WTC11 (cell line): ENCODE data around the gene CLCC1. TPM values are rescaled to one million over a fixed set of nuclear protein-coding genes. Genes with fewer than 3 reads are reported as not detected.

Source experiments
- ATAC-seq: fragments of 200-7000 bp; cut with Tn5 transposase; 2 replicates; pipeline ENCODE4 v1.10.0; 2021; ENCODE audit warnings: mild to moderate bottlenecking, moderate library complexity
- CTCF ChIA-PET: fragments of 300-600 bp; sonication (Branson Sonifier 250); formaldehyde crosslinking; loops from one replicate; lab custom pipeline; 2021; ENCODE audit warnings: antibody characterized with exemption; lab: Charles Lee
- POLR2A ChIA-PET: fragments of 350-600 bp; sonication (Branson Sonifier 250); formaldehyde crosslinking; loops from one replicate; lab custom pipeline; 2021; ENCODE audit warnings: antibody characterized with exemption; lab: Charles Lee
- DNase-seq: peaks from one replicate; pipeline ENCODE4 v3.0.0; 2021; ENCODE audit warnings: low spot score
- H3K27ac Mint-ChIP-seq: 2 replicates; pipeline ENCODE4 v1.8.0; 2021; ENCODE audit warnings: mixed read lengths
- H3K27me3 Mint-ChIP-seq: 2 replicates; pipeline ENCODE4 v1.8.0; 2021; ENCODE audit warnings: low read depth, mild to moderate bottlenecking, moderate library complexity, mixed read lengths
- H3K36me3 Mint-ChIP-seq: 2 replicates; pipeline ENCODE4 v1.8.0; 2021; ENCODE audit warnings: mixed read lengths
- H3K4me1 Mint-ChIP-seq: 2 replicates; pipeline ENCODE4 v1.8.0; 2022; ENCODE audit warnings: mixed read lengths
- H3K4me3 Mint-ChIP-seq: 2 replicates; pipeline ENCODE4 v1.8.0; 2021; ENCODE audit warnings: mild to moderate bottlenecking, moderate library complexity, mixed read lengths
- H3K9me3 Mint-ChIP-seq: 2 replicates; pipeline ENCODE4 v1.8.0; 2021; ENCODE audit warnings: mixed read lengths
- CTCF ChIP-seq: fragments of 200-600 bp; IDR thresholded peaks from 2 replicates; pipeline ENCODE4 v1.8.0; 2022; ENCODE audit warnings: antibody characterized with exemption
- E2F5 ChIP-seq: sonication (generic); formaldehyde crosslinking; IDR thresholded peaks from 2 replicates; pipeline ENCODE4 v1.8.1; 2022; ENCODE audit warnings: mild to moderate bottlenecking, moderate library complexity, missing genetic modification reagents
- ELF4 ChIP-seq: sonication (generic); formaldehyde crosslinking; IDR thresholded peaks from 2 replicates; pipeline ENCODE4 v1.8.1; 2022; ENCODE audit warnings: low read depth, mild to moderate bottlenecking, moderate library complexity, missing genetic modification reagents
- FOXJ3 ChIP-seq: sonication (generic); formaldehyde crosslinking; IDR thresholded peaks from 2 replicates; pipeline ENCODE4 v1.9.0; 2021; ENCODE audit warnings: missing genetic modification reagents, mild to moderate bottlenecking, borderline replicate concordance
- FOXK1 ChIP-seq: sonication (generic); formaldehyde crosslinking; IDR thresholded peaks from 2 replicates; pipeline ENCODE4 v1.8.0; 2022; ENCODE audit warnings: mild to moderate bottlenecking, moderate library complexity, missing genetic modification reagents
- GTF2I ChIP-seq: fragments of 250-450 bp; sonication (Bioruptor Pico); conservative IDR thresholded peaks from 2 replicates; pipeline ENCODE4 v1.4.0; 2021; ENCODE audit warnings: mild to moderate bottlenecking
- HMGA2 ChIP-seq: fragments of 250-450 bp; sonication (Bioruptor Pico); IDR thresholded peaks from 2 replicates; pipeline ENCODE4 v1.4.0; 2021; ENCODE audit warnings: mild to moderate bottlenecking, moderate library complexity
- IRF1 ChIP-seq: sonication (generic); formaldehyde crosslinking; IDR thresholded peaks from 2 replicates; pipeline ENCODE4 v1.8.0; 2023; ENCODE audit warnings: missing genetic modification reagents
- IRF2 ChIP-seq: sonication (generic); formaldehyde crosslinking; IDR thresholded peaks from 2 replicates; pipeline ENCODE4 v1.8.0; 2022; ENCODE audit warnings: low read depth, missing genetic modification reagents, borderline replicate concordance
- JUN ChIP-seq: sonication (generic); formaldehyde crosslinking; IDR thresholded peaks from 2 replicates; pipeline ENCODE4 v1.8.0; 2023; ENCODE audit warnings: mild to moderate bottlenecking, missing genetic modification reagents
- MYBL2 ChIP-seq: sonication (generic); formaldehyde crosslinking; IDR thresholded peaks from 2 replicates; pipeline ENCODE4 v1.8.1; 2023; ENCODE audit warnings: mild to moderate bottlenecking, moderate library complexity, missing genetic modification reagents
- ZBTB21 ChIP-seq: sonication (generic); formaldehyde crosslinking; IDR thresholded peaks from 2 replicates; pipeline ENCODE4 v1.8.1; 2023; ENCODE audit warnings: mild to moderate bottlenecking, missing genetic modification reagents, borderline replicate concordance
- ZNF317 ChIP-seq: sonication (generic); formaldehyde crosslinking; IDR thresholded peaks from 2 replicates; pipeline ENCODE4 v1.8.1; 2023; ENCODE audit warnings: low read depth, mild to moderate bottlenecking, moderate library complexity, missing genetic modification reagents, borderline replicate concordance
- ZNF671 ChIP-seq: fragments of 250-450 bp; sonication (Bioruptor Pico); IDR thresholded peaks from 2 replicates; pipeline ENCODE4 v1.8.0; 2021; ENCODE audit warnings: mild to moderate bottlenecking
- ZSCAN18 ChIP-seq: fragments of 250-450 bp; sonication (Bioruptor Pico); IDR thresholded peaks from 2 replicates; pipeline ENCODE4 v2.1.2; 2022; ENCODE audit warnings: mild to moderate bottlenecking, moderate library complexity
- total RNA-seq: library from RNA; stranded (reverse); gene quantifications from 3 replicates; pipeline ENCODE4 v1.2.3, GENCODE V29; 2021
- TF ChIP-seq, protein P1 (sequence below): fragments of 250-450 bp; sonication (Bioruptor Pico); IDR thresholded peaks from 2 replicates; pipeline ENCODE4 v1.9.0; 2021; ENCODE audit warnings: mild to moderate bottlenecking
- TF ChIP-seq, protein P2 (sequence below): sonication (generic); formaldehyde crosslinking; IDR thresholded peaks from 2 replicates; pipeline ENCODE4 v1.8.1; 2022; ENCODE audit warnings: low read depth, missing genetic modification reagents, borderline replicate concordance
- TF ChIP-seq, protein P3 (sequence below): fragments of 250-450 bp; sonication (Bioruptor Pico); IDR thresholded peaks from 2 replicates; pipeline ENCODE4 v1.9.0; 2021; ENCODE audit warnings: mild to moderate bottlenecking, borderline replicate concordance

CLCC1 gene
- total RNA-seq, 1 experiment from 2014 or later, result 25.1 TPM

DNA sequence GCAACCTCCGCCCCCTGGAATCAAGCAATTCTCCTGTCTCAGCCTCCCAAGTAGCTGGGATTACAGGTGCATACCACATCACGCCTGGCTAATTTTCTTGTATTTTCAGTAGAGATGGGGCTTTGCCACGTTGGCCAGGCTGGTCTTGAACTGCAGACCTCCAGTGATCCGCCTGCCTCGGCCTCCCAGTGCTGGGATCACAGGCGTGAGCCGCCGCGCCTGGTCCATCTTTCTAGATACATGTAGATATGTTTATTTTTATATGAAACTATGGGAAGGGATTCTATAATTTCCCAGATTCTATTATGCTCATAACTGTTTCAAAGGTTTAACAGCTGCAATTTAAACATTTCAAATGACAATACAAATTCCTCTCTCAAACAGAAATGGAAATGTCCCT is 27.1 kb downstream of the CLCC1 start:
- TF ChIP-seq, protein P1, sequence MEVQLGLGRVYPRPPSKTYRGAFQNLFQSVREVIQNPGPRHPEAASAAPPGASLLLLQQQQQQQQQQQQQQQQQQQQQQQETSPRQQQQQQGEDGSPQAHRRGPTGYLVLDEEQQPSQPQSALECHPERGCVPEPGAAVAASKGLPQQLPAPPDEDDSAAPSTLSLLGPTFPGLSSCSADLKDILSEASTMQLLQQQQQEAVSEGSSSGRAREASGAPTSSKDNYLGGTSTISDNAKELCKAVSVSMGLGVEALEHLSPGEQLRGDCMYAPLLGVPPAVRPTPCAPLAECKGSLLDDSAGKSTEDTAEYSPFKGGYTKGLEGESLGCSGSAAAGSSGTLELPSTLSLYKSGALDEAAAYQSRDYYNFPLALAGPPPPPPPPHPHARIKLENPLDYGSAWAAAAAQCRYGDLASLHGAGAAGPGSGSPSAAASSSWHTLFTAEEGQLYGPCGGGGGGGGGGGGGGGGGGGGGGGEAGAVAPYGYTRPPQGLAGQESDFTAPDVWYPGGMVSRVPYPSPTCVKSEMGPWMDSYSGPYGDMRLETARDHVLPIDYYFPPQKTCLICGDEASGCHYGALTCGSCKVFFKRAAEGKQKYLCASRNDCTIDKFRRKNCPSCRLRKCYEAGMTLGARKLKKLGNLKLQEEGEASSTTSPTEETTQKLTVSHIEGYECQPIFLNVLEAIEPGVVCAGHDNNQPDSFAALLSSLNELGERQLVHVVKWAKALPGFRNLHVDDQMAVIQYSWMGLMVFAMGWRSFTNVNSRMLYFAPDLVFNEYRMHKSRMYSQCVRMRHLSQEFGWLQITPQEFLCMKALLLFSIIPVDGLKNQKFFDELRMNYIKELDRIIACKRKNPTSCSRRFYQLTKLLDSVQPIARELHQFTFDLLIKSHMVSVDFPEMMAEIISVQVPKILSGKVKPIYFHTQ (CRISPR knock-in tag), result no peak
- TF ChIP-seq, protein P2, sequence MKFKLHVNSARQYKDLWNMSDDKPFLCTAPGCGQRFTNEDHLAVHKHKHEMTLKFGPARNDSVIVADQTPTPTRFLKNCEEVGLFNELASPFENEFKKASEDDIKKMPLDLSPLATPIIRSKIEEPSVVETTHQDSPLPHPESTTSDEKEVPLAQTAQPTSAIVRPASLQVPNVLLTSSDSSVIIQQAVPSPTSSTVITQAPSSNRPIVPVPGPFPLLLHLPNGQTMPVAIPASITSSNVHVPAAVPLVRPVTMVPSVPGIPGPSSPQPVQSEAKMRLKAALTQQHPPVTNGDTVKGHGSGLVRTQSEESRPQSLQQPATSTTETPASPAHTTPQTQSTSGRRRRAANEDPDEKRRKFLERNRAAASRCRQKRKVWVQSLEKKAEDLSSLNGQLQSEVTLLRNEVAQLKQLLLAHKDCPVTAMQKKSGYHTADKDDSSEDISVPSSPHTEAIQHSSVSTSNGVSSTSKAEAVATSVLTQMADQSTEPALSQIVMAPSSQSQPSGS (CRISPR knock-in tag), result no peak
- no peaks in the 10 kb centered on the region for H3K27me3 Mint-ChIP-seq
- H3K9me3 Mint-ChIP-seq, result no peaks in the 10 kb centered on the region
- no peak overlapping the region for H3K4me3 Mint-ChIP-seq
- peaks cover 66% of the 10 kb centered on the region for H3K36me3 Mint-ChIP-seq
- ChIA-PET POLR2A (no interaction called here), CTCF (interaction anchor here (1.4 kb wide), 1 partner anchor 177 kb away, joined by 3 read pairs; a partner anchor contains a TSS)
- H3K4me1 Mint-ChIP-seq, result no peaks in the 10 kb centered on the region
- DNase-seq (no peak), ATAC-seq (no peak)
- no peak overlapping the region for H3K27ac Mint-ChIP-seq

GRCh38 chr1:108933944-108934343 is 29.3 kb downstream of the CLCC1 start:
- POLR2A ChIA-PET, result no interaction called here
- CTCF ChIA-PET, result no interaction called here
- TF ChIP-seq E2F5 (CRISPR knock-in tag) (no peak), ZNF317 (CRISPR knock-in tag) (no peak), CTCF (no peak), ELF4 (CRISPR knock-in tag) (no peak), ZSCAN18 (no peak), JUN (no peak), ZNF671 (CRISPR knock-in tag) (no peak), ZBTB21 (CRISPR knock-in tag) (no peak), HMGA2 (no peak), FOXJ3 (CRISPR knock-in tag) (no peak), IRF1 (CRISPR knock-in tag) (no peak), MYBL2 (CRISPR knock-in tag) (no peak), GTF2I (CRISPR knock-in tag) (no peak), FOXK1 (CRISPR knock-in tag) (no peak), IRF2 (CRISPR knock-in tag) (no peak)
- TF ChIP-seq, protein P1 (CRISPR knock-in tag), result no peak
- TF ChIP-seq, protein P3, sequence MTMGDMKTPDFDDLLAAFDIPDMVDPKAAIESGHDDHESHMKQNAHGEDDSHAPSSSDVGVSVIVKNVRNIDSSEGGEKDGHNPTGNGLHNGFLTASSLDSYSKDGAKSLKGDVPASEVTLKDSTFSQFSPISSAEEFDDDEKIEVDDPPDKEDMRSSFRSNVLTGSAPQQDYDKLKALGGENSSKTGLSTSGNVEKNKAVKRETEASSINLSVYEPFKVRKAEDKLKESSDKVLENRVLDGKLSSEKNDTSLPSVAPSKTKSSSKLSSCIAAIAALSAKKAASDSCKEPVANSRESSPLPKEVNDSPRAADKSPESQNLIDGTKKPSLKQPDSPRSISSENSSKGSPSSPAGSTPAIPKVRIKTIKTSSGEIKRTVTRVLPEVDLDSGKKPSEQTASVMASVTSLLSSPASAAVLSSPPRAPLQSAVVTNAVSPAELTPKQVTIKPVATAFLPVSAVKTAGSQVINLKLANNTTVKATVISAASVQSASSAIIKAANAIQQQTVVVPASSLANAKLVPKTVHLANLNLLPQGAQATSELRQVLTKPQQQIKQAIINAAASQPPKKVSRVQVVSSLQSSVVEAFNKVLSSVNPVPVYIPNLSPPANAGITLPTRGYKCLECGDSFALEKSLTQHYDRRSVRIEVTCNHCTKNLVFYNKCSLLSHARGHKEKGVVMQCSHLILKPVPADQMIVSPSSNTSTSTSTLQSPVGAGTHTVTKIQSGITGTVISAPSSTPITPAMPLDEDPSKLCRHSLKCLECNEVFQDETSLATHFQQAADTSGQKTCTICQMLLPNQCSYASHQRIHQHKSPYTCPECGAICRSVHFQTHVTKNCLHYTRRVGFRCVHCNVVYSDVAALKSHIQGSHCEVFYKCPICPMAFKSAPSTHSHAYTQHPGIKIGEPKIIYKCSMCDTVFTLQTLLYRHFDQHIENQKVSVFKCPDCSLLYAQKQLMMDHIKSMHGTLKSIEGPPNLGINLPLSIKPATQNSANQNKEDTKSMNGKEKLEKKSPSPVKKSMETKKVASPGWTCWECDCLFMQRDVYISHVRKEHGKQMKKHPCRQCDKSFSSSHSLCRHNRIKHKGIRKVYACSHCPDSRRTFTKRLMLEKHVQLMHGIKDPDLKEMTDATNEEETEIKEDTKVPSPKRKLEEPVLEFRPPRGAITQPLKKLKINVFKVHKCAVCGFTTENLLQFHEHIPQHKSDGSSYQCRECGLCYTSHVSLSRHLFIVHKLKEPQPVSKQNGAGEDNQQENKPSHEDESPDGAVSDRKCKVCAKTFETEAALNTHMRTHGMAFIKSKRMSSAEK, result no peak

More at GRCh38 chr1:108933944-108934343, 29.3 kb downstream of the CLCC1 start:
- Mint-ChIP-seq H3K4me1 (no peaks in the 10 kb centered on the region), H3K27me3 (no peaks in the 10 kb centered on the region), H3K9me3 (no peaks in the 10 kb centered on the region), H3K27ac (no peak overlapping the region), H3K36me3 (peaks cover 69% of the 10 kb centered on the region), H3K4me3 (no peak overlapping the region)
- no peak for ATAC-seq
- no peak for DNase-seq
